Measurements from ENCODE around the gene PCAT7.

PCAT7 gene

GRCh38 chr9:94568972-94569712 is 14.3 kb downstream of the PCAT7 start:
- Histone ChIP-seq H3F3A (ENCODE audit: insufficient read depth, low read length) (no peaks in the 10 kb centered on the region), H3K4me1 (ENCODE audit: low read length) (no peaks in the 10 kb centered on the region), H3K27me3 (replicated peaks; ENCODE audit: insufficient read depth, low read length) (no peaks in the 10 kb centered on the region), H3K9me3 (replicated peaks; ENCODE audit: insufficient read depth, low read length) (no peaks in the 10 kb centered on the region), H4K20me1 (ENCODE audit: insufficient read depth, low read length) (no peaks in the 10 kb centered on the region), H3K27ac (ENCODE audit: low read length) (no peak overlapping the region), H3K36me3 (replicated peaks; ENCODE audit: insufficient read depth, low read length) (no peaks in the 10 kb centered on the region), H3K79me2 (ENCODE audit: low read length) (no peaks in the 10 kb centered on the region), H3K9me2 (replicated peaks; ENCODE audit: insufficient read depth, low read length) (no peaks in the 10 kb centered on the region), H3K4me2 (ENCODE audit: low read depth, low read length) (no peak overlapping the region), H2AFZ (ENCODE audit: low read length) (no peak overlapping the region), H3K9ac (ENCODE audit: low read length) (no peak overlapping the region), H3K4me3 (ENCODE audit: low read length) (no peak overlapping the region)
- no peak for DNase-seq
- no peak for TF ChIP-seq EZH2phosphoT487 (IDR thresholded peaks at IDR 0.05; ENCODE audit: low read length)
- TF ChIP-seq EZH2 (optimal IDR thresholded peaks at IDR 0.05; ENCODE audit: low read depth, low read length): no peak
- TF ChIP-seq, protein P1, sequence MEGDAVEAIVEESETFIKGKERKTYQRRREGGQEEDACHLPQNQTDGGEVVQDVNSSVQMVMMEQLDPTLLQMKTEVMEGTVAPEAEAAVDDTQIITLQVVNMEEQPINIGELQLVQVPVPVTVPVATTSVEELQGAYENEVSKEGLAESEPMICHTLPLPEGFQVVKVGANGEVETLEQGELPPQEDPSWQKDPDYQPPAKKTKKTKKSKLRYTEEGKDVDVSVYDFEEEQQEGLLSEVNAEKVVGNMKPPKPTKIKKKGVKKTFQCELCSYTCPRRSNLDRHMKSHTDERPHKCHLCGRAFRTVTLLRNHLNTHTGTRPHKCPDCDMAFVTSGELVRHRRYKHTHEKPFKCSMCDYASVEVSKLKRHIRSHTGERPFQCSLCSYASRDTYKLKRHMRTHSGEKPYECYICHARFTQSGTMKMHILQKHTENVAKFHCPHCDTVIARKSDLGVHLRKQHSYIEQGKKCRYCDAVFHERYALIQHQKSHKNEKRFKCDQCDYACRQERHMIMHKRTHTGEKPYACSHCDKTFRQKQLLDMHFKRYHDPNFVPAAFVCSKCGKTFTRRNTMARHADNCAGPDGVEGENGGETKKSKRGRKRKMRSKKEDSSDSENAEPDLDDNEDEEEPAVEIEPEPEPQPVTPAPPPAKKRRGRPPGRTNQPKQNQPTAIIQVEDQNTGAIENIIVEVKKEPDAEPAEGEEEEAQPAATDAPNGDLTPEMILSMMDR (IDR thresholded peaks at IDR 0.05; ENCODE audit: low read length): no peak

GRCh38 chr9:94576131-94576530 is 21.2 kb downstream of the PCAT7 start:
- TF ChIP-seq EZH2phosphoT487 (IDR thresholded peaks at IDR 0.05; ENCODE audit: low read length) (no peak), EZH2 (optimal IDR thresholded peaks at IDR 0.05; ENCODE audit: low read depth, low read length) (no peak)
- TF ChIP-seq, protein P1 (IDR thresholded peaks at IDR 0.05; ENCODE audit: low read length): no peak
- no peak overlapping the region for H2AFZ ChIP-seq (ENCODE audit: low read length)

DNA sequence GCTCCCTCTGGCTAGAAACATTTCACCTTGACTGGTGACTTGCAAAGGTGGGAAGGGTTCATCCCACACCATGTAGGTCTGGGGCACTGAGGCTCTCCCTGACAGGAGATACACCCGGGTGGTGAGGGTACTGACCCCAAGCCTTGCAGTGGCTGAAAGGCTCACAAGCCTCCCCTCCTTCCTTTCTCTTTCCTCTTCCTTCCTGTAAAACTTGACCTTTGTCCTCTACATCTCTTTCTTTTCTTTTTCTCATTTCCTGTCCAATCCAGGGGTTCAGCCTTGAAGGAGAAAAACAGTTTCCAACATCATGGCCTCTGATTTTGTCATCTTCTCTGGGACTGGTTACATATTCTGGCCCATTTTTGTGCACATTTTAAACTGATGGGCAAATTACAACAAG is 22.2 kb downstream of the PCAT7 start:
- H3K4me3 ChIP-seq (ENCODE audit: low read length): no peak overlapping the region
- H3K27ac ChIP-seq (ENCODE audit: low read length): no peak overlapping the region
- DNase-seq: no peak
- no peaks in the 10 kb centered on the region for H3K27me3 ChIP-seq (replicated peaks; ENCODE audit: insufficient read depth, low read length)
- no peaks in the 10 kb centered on the region for H3K9me3 ChIP-seq (replicated peaks; ENCODE audit: insufficient read depth, low read length)
- no peaks in the 10 kb centered on the region for H3K4me1 ChIP-seq (ENCODE audit: low read length)
- no peaks in the 10 kb centered on the region for H3K79me2 ChIP-seq (ENCODE audit: low read length)
- no peaks in the 10 kb centered on the region for H3K9me2 ChIP-seq (replicated peaks; ENCODE audit: insufficient read depth, low read length)
- H3K9ac ChIP-seq (ENCODE audit: low read length): no peak overlapping the region
- no peak overlapping the region for H2AFZ ChIP-seq (ENCODE audit: low read length)
- no peak overlapping the region for H3K4me2 ChIP-seq (ENCODE audit: low read depth, low read length)
- H3F3A ChIP-seq (ENCODE audit: insufficient read depth, low read length): no peaks in the 10 kb centered on the region
- TF ChIP-seq, protein P1 (IDR thresholded peaks at IDR 0.05; ENCODE audit: low read length): no peak
- TF ChIP-seq EZH2phosphoT487 (IDR thresholded peaks at IDR 0.05; ENCODE audit: low read length): no peak
- TF ChIP-seq EZH2 (optimal IDR thresholded peaks at IDR 0.05; ENCODE audit: low read depth, low read length): no peak
- no peaks in the 10 kb centered on the region for H4K20me1 ChIP-seq (ENCODE audit: insufficient read depth, low read length)
- H3K36me3 ChIP-seq (replicated peaks; ENCODE audit: insufficient read depth, low read length): no peaks in the 10 kb centered on the region

More at GRCh38 chr9:94576131-94576530, 21.2 kb downstream of the PCAT7 start:
- Histone ChIP-seq H3K27ac (ENCODE audit: low read length) (no peak overlapping the region), H4K20me1 (ENCODE audit: insufficient read depth, low read length) (no peaks in the 10 kb centered on the region), H3K9ac (ENCODE audit: low read length) (no peak overlapping the region), H3K9me3 (replicated peaks; ENCODE audit: insufficient read depth, low read length) (no peaks in the 10 kb centered on the region), H3K4me3 (ENCODE audit: low read length) (no peak overlapping the region), H3K4me1 (ENCODE audit: low read length) (no peaks in the 10 kb centered on the region), H3K9me2 (replicated peaks; ENCODE audit: insufficient read depth, low read length) (no peaks in the 10 kb centered on the region), H3K27me3 (replicated peaks; ENCODE audit: insufficient read depth, low read length) (no peaks in the 10 kb centered on the region), H3K4me2 (ENCODE audit: low read depth, low read length) (no peak overlapping the region), H3K79me2 (ENCODE audit: low read length) (no peaks in the 10 kb centered on the region), H3K36me3 (replicated peaks; ENCODE audit: insufficient read depth, low read length) (no peaks in the 10 kb centered on the region), H3F3A (ENCODE audit: insufficient read depth, low read length) (no peaks in the 10 kb centered on the region)
- no peak for DNase-seq

Measured in MM.1S (cell line).